DND-41 (cell line): ENCODE data around the gene ZFHX3.

Experiments
- EZH2 ChIP-seq: IDR thresholded peaks from 3 replicates; pipeline ENCODE4 v1.6.1; 2012; ENCODE audit warnings: borderline replicate concordance, low read depth, mild to moderate bottlenecking, moderate library complexity, low read length, inconsistent platforms; ENCODE audit not compliant: severe bottlenecking
- TF ChIP-seq, protein P1 (sequence below): IDR thresholded peaks from 2 replicates; pipeline ENCODE4 v1.5.1; 2012; ENCODE audit warnings: borderline replicate concordance, low read length, moderate library complexity, mild to moderate bottlenecking; ENCODE audit not compliant: poor library complexity, severe bottlenecking; ENCODE audit errors: extremely low read depth

DNA sequence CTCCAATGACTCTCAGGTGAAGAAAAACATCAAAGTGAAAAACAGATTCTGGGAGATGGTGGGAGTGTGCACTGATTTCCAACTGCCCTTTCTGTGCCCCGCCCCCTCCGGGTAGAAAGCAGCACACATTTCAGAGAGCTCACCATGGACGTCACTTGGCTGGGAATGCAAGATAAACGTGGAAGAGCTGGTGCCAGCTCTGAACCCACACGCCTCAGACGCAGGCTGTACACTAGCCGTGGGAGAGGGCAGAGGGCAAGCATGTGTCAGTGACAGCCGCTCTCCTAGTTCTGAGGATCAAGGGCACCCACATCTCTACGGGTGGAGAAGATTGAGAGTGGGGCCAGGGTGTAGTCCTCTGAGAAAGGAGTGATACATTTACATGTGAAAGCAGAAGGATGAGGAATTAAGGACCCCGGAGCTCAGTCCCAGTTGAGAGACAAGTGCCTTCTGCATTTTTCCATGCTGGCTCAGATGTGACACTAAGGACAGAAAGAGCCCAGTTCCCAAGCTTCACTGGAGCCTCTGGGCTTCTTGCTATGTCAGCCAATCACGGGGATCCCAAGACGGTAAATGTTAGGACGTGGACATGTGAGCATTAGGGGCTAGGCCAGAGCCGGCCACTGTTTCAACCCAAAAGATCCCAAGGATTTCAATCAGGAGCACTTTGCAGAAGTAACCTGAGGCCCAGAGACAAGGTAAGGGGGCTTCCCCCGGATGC lies 101.3 kb downstream of the ZFHX3 start:
- TF ChIP-seq, protein P1, sequence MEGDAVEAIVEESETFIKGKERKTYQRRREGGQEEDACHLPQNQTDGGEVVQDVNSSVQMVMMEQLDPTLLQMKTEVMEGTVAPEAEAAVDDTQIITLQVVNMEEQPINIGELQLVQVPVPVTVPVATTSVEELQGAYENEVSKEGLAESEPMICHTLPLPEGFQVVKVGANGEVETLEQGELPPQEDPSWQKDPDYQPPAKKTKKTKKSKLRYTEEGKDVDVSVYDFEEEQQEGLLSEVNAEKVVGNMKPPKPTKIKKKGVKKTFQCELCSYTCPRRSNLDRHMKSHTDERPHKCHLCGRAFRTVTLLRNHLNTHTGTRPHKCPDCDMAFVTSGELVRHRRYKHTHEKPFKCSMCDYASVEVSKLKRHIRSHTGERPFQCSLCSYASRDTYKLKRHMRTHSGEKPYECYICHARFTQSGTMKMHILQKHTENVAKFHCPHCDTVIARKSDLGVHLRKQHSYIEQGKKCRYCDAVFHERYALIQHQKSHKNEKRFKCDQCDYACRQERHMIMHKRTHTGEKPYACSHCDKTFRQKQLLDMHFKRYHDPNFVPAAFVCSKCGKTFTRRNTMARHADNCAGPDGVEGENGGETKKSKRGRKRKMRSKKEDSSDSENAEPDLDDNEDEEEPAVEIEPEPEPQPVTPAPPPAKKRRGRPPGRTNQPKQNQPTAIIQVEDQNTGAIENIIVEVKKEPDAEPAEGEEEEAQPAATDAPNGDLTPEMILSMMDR, result no peak
- TF ChIP-seq EZH2, result no peak
